Endothelial cell of umbilical vein (primary cell): ENCODE data around the gene ASB13. TPM values are rescaled to one million over a fixed set of nuclear protein-coding genes. Genes with fewer than 3 reads are reported as not detected.

Experiments used
- BruUV-seq: library from RNA; stranded (reverse); fragments of 400-500 nt; replicated peaks from 2 replicates; lab custom pipeline; 2021; lab: Mats Ljungman, UMichigan
- CTCF ChIA-PET: fragments of 300-600, 350-600 bp; sonication (Branson Sonifier 250); formaldehyde crosslinking; loops from one replicate; lab custom pipeline; 2021; ENCODE audit warnings: antibody characterized with exemption, inconsistent platforms; lab: Charles Lee
- POLR2A ChIA-PET: fragments of 300-600, 350-600 bp; sonication (Branson Sonifier 250); formaldehyde crosslinking; loops from one replicate; lab custom pipeline; 2021; ENCODE audit warnings: antibody characterized with exemption, inconsistent platforms; lab: Charles Lee
- DNase-seq: peaks from one replicate; pipeline ENCODE4 v3.0.0-alpha.2; 2011; ENCODE audit warnings: low read depth, low spot score
- FAIRE-seq: peaks from 2 replicates; lab custom pipeline; 2011; peaks lifted over from hg19 to GRCh38; lab: Jason Lieb, UNC
- H2AFZ ChIP-seq: 2 replicates; pipeline ENCODE4 v1.6.0; 2012; ENCODE audit warnings: low read depth, low read length, control low read depth, inconsistent platforms
- H3K27ac ChIP-seq: 2 replicates; pipeline ENCODE4 v1.5.1; 2011; ENCODE audit warnings: low read depth, mild to moderate bottlenecking, control low read depth, low read length, moderate library complexity; ENCODE audit not compliant: insufficient read depth
- H3K27me3 ChIP-seq, 2 experiments: 2 replicates each; pipeline versions ENCODE4 v1.6.0 to v1.6.1; 2011; ENCODE audit warnings: low read length in 2 of 2, mixed read lengths in 1 of 2; ENCODE audit not compliant: control insufficient read depth in 2 of 2, insufficient read depth in 2 of 2
- H3K36me3 ChIP-seq, 2 experiments: 2 replicates in 1 of 2; 3 replicates in 1 of 2; pipeline ENCODE4 v1.5.1; 2011; ENCODE audit warnings: low read length in 2 of 2, mild to moderate bottlenecking in 1 of 2, moderate library complexity in 1 of 2; ENCODE audit not compliant: control insufficient read depth in 2 of 2, insufficient read depth in 2 of 2; ENCODE audit errors: extremely low read depth in 1 of 2
- H3K4me1 ChIP-seq: 3 replicates; pipeline ENCODE4 v1.5.1; 2011; ENCODE audit warnings: mild to moderate bottlenecking, low read length; ENCODE audit not compliant: control insufficient read depth, insufficient read depth; ENCODE audit errors: extremely low read depth
- H3K4me2 ChIP-seq: 2 replicates; pipeline ENCODE4 v1.6.1; 2011; ENCODE audit warnings: low read length, control low read depth, mixed read lengths; ENCODE audit not compliant: insufficient read depth
- H3K4me3 ChIP-seq, 3 experiments: fragments of 200-600 bp in 1 of 3; sonication (generic), shearing (Covaris generic) in 1 of 3; replicated peaks in 1 of 3; 2 replicates each; pipeline ENCODE4 v1.5.1; 2011 to 2016; ENCODE audit warnings: control low read depth in 3 of 3, low read length in 3 of 3, mild to moderate bottlenecking in 2 of 3, inconsistent platforms in 1 of 3, low read depth in 1 of 3, moderate library complexity in 1 of 3; ENCODE audit not compliant: insufficient read depth in 1 of 3
- H3K79me2 ChIP-seq: 2 replicates; pipeline ENCODE4 v1.6.0; 2012; ENCODE audit warnings: low read length, inconsistent platforms; ENCODE audit not compliant: control insufficient read depth, insufficient read depth
- H3K9ac ChIP-seq: replicated peaks from 2 replicates; pipeline ENCODE3; 2011; ENCODE audit warnings: low read length, control low read depth; ENCODE audit not compliant: insufficient read depth; ENCODE audit errors: extremely low read depth
- H3K9me1 ChIP-seq: replicated peaks from 3 replicates; pipeline ENCODE4 v1.6.0; 2011; ENCODE audit warnings: mild to moderate bottlenecking, low read length; ENCODE audit not compliant: control insufficient read depth, insufficient read depth; ENCODE audit errors: extremely low read depth
- H3K9me3 ChIP-seq: replicated peaks from 2 replicates; pipeline ENCODE4 v1.5.1; 2012; ENCODE audit warnings: low read length, inconsistent platforms; ENCODE audit not compliant: control insufficient read depth, insufficient read depth
- H4K20me1 ChIP-seq: replicated peaks from 2 replicates; pipeline ENCODE3; 2011; ENCODE audit warnings: mild to moderate bottlenecking, low read length; ENCODE audit not compliant: control insufficient read depth, insufficient read depth; ENCODE audit errors: extremely low read depth
- CTCF ChIP-seq, 2 donors: IDR thresholded peaks; 1 replicate in 1 of 2; 2 replicates in 1 of 2; pipeline ENCODE4 v1.5.1; 2011; ENCODE audit warnings: low read length in 2 of 2, mild to moderate bottlenecking in 2 of 2, moderate library complexity in 2 of 2, control low read depth in 1 of 2, inconsistent platforms in 1 of 2, low read depth in 1 of 2; ENCODE audit not compliant: insufficient read depth in 1 of 2; ENCODE audit errors: extremely low read depth in 1 of 2
- EZH2 ChIP-seq: IDR thresholded peaks from 2 replicates; pipeline ENCODE4 v1.6.1; 2012; ENCODE audit warnings: borderline replicate concordance, low read depth, mild to moderate bottlenecking, moderate library complexity, low read length, inconsistent platforms; ENCODE audit not compliant: severe bottlenecking
- FOS ChIP-seq: IDR thresholded peaks from 2 replicates; pipeline ENCODE4 v1.6.1; 2011; ENCODE audit warnings: mild to moderate bottlenecking, low read length, moderate library complexity, borderline replicate concordance; ENCODE audit not compliant: insufficient read depth
- GATA2 ChIP-seq: IDR thresholded peaks from 2 replicates; pipeline ENCODE4 v1.7.0; 2011; ENCODE audit warnings: low read depth, mild to moderate bottlenecking, moderate library complexity, mixed read lengths, low read length; ENCODE audit not compliant: insufficient read length, insufficient read depth
- JUN ChIP-seq: IDR thresholded peaks from 2 replicates; pipeline ENCODE4 v1.6.1; 2011; ENCODE audit warnings: borderline replicate concordance, low read depth; ENCODE audit not compliant: insufficient read length, insufficient read depth
- MAX ChIP-seq: IDR thresholded peaks from 2 replicates; pipeline ENCODE4 v1.6.1; 2011; ENCODE audit not compliant: insufficient read depth, insufficient read length
- MYC ChIP-seq: IDR thresholded peaks from one replicate; pipeline ENCODE4 v1.6.1; 2011; ENCODE audit warnings: mild to moderate bottlenecking, low read depth, low read length
- POLR2A ChIP-seq: IDR thresholded peaks from 2 replicates; pipeline ENCODE4 v1.6.1; 2012; ENCODE audit warnings: low read depth, mild to moderate bottlenecking, control low read depth, low read length
- POLR2AphosphoS5 ChIP-seq: IDR thresholded peaks from 2 replicates; pipeline ENCODE4 v1.6.1; 2012; ENCODE audit warnings: low read depth, mild to moderate bottlenecking, control low read depth, low read length, moderate library complexity; ENCODE audit not compliant: insufficient read depth
- dilution Hi-C: fragments of 300-500 bp; cut with MboI; formaldehyde crosslinking; loops from one replicate; pipeline ENCODE4 v1.15.0; 2019; ENCODE audit warnings: low sequenced_read_pairs; ENCODE audit not compliant: extremely low pct_ligation_motif_present
- intact Hi-C: fragments of 100-400 bp; cut with micrococcal nuclease; formaldehyde crosslinking; loops from one replicate; pipeline ENCODE4 v1.10.0; 2022
- polyA plus RNA-seq, 4 experiments: library from polyadenylated mRNA; depleted of rRNA in 3 of 4; stranded (reverse) in 3 of 4; unstranded in 1 of 4; fragments of >200 nt; gene quantifications; 2 replicates each; pipeline versions ENCODE4 v1.2.1 to v1.2.3, GENCODE V29; 2011 to 2012; ENCODE audit warnings: missing spikeins in 1 of 4
- total RNA-seq: library from RNA; stranded (reverse); gene quantifications from 2 replicates; pipeline ENCODE4 v1.2.3, GENCODE V29; 2021

The ASB13 gene
- total and polyA plus RNA-seq, 2 donors (not counting 3 experiments of a cell fraction or from before 2014, with no cell fraction given), result 6.3 to 7.3 TPM

- FAIRE-seq, result no peak
- no peak overlapping the region for H3K9ac ChIP-seq
- H3K79me2 ChIP-seq, result no peaks in the 10 kb centered on the region
- intact Hi-C loops, result no loop called here
- no peaks in the 10 kb centered on the region for H3K9me3 ChIP-seq
- TF ChIP-seq POLR2AphosphoS5 (no peak), MYC (no peak), JUN (no peak), MAX (no peak), EZH2 (no peak), CTCF (IDR thresholded peaks at IDR 0.05; ENCODE audit: extremely low read depth in 1 of 2, insufficient read depth in 1 of 2, low read depth in 1 of 2, low read length in 2 of 2) (no peak), GATA2 (no peak), FOS (no peak), POLR2A (no peak)
- CTCF ChIA-PET, result interaction anchor here (0.7 to 1.2 kb wide), 2 partner anchors 26 to 237 kb away, joined by 3 to 4 read pairs; no protein-coding TSS in a partner anchor
- no TSS peak for BruUV-seq
- no peaks in the 10 kb centered on the region for H4K20me1 ChIP-seq
- H3K4me3 ChIP-seq, result no peak overlapping the region
- H3K27me3 ChIP-seq, result peaks cover 19 to 26% of the 10 kb centered on the region in 2 experiments
- POLR2A ChIA-PET, result no interaction called here
- no peak overlapping the region for H2AFZ ChIP-seq
- H3K36me3 ChIP-seq, result no peaks in the 10 kb centered on the region
- H3K4me1 ChIP-seq, result no peaks in the 10 kb centered on the region
- no peak overlapping the region for H3K4me2 ChIP-seq
- no peak for DNase-seq
- dilution Hi-C loops, result no loop called here
- H3K27ac ChIP-seq, result no peak overlapping the region
- no peaks in the 10 kb centered on the region for H3K9me1 ChIP-seq
Measured at GRCh38 chr10:5678397-5679036, 12.1 kb upstream of the ASB13 start.
